ENCODE results near the gene TOR3A.
"Not testable (repeated sequence)": the region's sequence is repeated elsewhere in the genome, so short reads cannot be mapped to it uniquely, and the experiment has no call there.

The TOR3A gene

GRCh38 chr1:179135707-179136106 lies 53.8 kb downstream of the TOR3A start:
- H3K27me3 ChIP-seq (ENCODE audit: insufficient read depth, low read length); H3K9me3 ChIP-seq (ENCODE audit: insufficient read depth, low read depth, low read length); H3K4me3 ChIP-seq (ENCODE audit: low read length); H3K4me1 ChIP-seq (ENCODE audit: insufficient read depth, low read length); H3K36me3 ChIP-seq (ENCODE audit: insufficient read depth, low read length); H3K27ac ChIP-seq (ENCODE audit: low read depth, low read length); H3K9ac ChIP-seq (ENCODE audit: low read depth, low read length): not testable (repeated sequence)
- 97% methylated on average over 26 of the region's 28 CpGs for WGBS

- Histone ChIP-seq H3K36me3 (ENCODE audit: insufficient read depth, low read length) (peaks cover 5% of the 10 kb centered on the region; the same call in 1 of the 2 replicates), H3K27me3 (ENCODE audit: insufficient read depth, low read length) (no peaks in the 10 kb centered on the region), H3K4me1 (ENCODE audit: insufficient read depth, low read length) (peaks cover 17% of the 10 kb centered on the region), H3K9me3 (ENCODE audit: insufficient read depth, low read depth, low read length) (peaks cover 5% of the 10 kb centered on the region; the same call in 1 of the 2 replicates), H3K9ac (ENCODE audit: low read depth, low read length) (no peak overlapping the region), H3K4me3 (ENCODE audit: low read length) (no peak overlapping the region), H3K27ac (ENCODE audit: low read depth, low read length) (no peak overlapping the region)
- WGBS, result 91% methylated on average over 5 of the region's 5 CpGs
Measured at GRCh38 chr1:179137617-179138255, 55.9 kb downstream of the TOR3A start.

GRCh38 chr1:179138755-179139154 lies 56.9 kb downstream of the TOR3A start:
- H3K4me1 ChIP-seq (ENCODE audit: insufficient read depth, low read length), result peaks cover 22% of the 10 kb centered on the region
- not testable (repeated sequence) for H3K9ac ChIP-seq (ENCODE audit: low read depth, low read length); H3K27ac ChIP-seq (ENCODE audit: low read depth, low read length); H3K27me3 ChIP-seq (ENCODE audit: insufficient read depth, low read length); H3K9me3 ChIP-seq (ENCODE audit: insufficient read depth, low read depth, low read length); H3K4me3 ChIP-seq (ENCODE audit: low read length); H3K36me3 ChIP-seq (ENCODE audit: insufficient read depth, low read length)
- 97% methylated on average over 21 of the region's 21 CpGs for WGBS

- 80% methylated on average over 4 of the region's 4 CpGs for WGBS
- Histone ChIP-seq H3K27me3 (ENCODE audit: insufficient read depth, low read length) (no peaks in the 10 kb centered on the region), H3K4me3 (ENCODE audit: low read length) (peak overlapping the region; percentile 20; the same call in 1 of the 2 replicates), H3K27ac (ENCODE audit: low read depth, low read length) (no peak overlapping the region), H3K36me3 (ENCODE audit: insufficient read depth, low read length) (peaks cover 5% of the 10 kb centered on the region; the same call in 1 of the 2 replicates), H3K9me3 (ENCODE audit: insufficient read depth, low read depth, low read length) (peaks cover 5% of the 10 kb centered on the region; the same call in 1 of the 2 replicates), H3K4me1 (ENCODE audit: insufficient read depth, low read length) (peaks cover 22% of the 10 kb centered on the region), H3K9ac (ENCODE audit: low read depth, low read length) (no peak overlapping the region)
Measured at GRCh38 chr1:179141592-179142251, 59.9 kb downstream of the TOR3A start.

GRCh38 chr1:179142889-179143299 lies 61.0 kb downstream of the TOR3A start:
- Histone ChIP-seq H3K4me3 (ENCODE audit: low read length) (no peak overlapping the region), H3K36me3 (ENCODE audit: insufficient read depth, low read length) (peaks cover 7% of the 10 kb centered on the region; the same call in 1 of the 2 replicates), H3K9me3 (ENCODE audit: insufficient read depth, low read depth, low read length) (peaks cover 5% of the 10 kb centered on the region; the same call in 1 of the 2 replicates), H3K9ac (ENCODE audit: low read depth, low read length) (no peak overlapping the region), H3K4me1 (ENCODE audit: insufficient read depth, low read length) (peaks cover 22% of the 10 kb centered on the region), H3K27me3 (ENCODE audit: insufficient read depth, low read length) (no peaks in the 10 kb centered on the region), H3K27ac (ENCODE audit: low read depth, low read length) (no peak overlapping the region)
- WGBS, result 80% methylated on average over 1 of the region's 2 CpGs

GRCh38 chr1:179143322-179143721 lies 61.5 kb downstream of the TOR3A start:
- Histone ChIP-seq H3K27me3 (ENCODE audit: insufficient read depth, low read length) (no peaks in the 10 kb centered on the region), H3K27ac (ENCODE audit: low read depth, low read length) (no peak overlapping the region), H3K4me1 (ENCODE audit: insufficient read depth, low read length) (peaks cover 22% of the 10 kb centered on the region), H3K36me3 (ENCODE audit: insufficient read depth, low read length) (peaks cover 7% of the 10 kb centered on the region; the same call in 1 of the 2 replicates), H3K4me3 (ENCODE audit: low read length) (no peak overlapping the region), H3K9me3 (ENCODE audit: insufficient read depth, low read depth, low read length) (peaks cover 5% of the 10 kb centered on the region; the same call in 1 of the 2 replicates), H3K9ac (ENCODE audit: low read depth, low read length) (no peak overlapping the region)
- WGBS, result 88% methylated on average over 3 of the region's 3 CpGs

- WGBS, result no CpG with 5 or more reads among the region's 1 CpG
- H3K27ac ChIP-seq (ENCODE audit: low read depth, low read length), result no peak overlapping the region
Measured at GRCh38 chr1:179144626-179145025, 62.8 kb downstream of the TOR3A start.

GRCh38 chr1:179145521-179145920 lies 63.7 kb downstream of the TOR3A start:
- Histone ChIP-seq H3K36me3 (ENCODE audit: insufficient read depth, low read length) (0 out of 2 replicates have a peak, but pooled peaks cover 2% of the 10 kb centered on the region), H3K9ac (ENCODE audit: low read depth, low read length) (no peak overlapping the region), H3K9me3 (ENCODE audit: insufficient read depth, low read depth, low read length) (no peaks in the 10 kb centered on the region; the same call in 1 of the 2 replicates), H3K27ac (ENCODE audit: low read depth, low read length) (no peak overlapping the region), H3K4me1 (ENCODE audit: insufficient read depth, low read length) (peaks cover 22% of the 10 kb centered on the region), H3K27me3 (ENCODE audit: insufficient read depth, low read length) (no peaks in the 10 kb centered on the region), H3K4me3 (ENCODE audit: low read length) (no peak overlapping the region)
- 96% methylated on average over 3 of the region's 3 CpGs for WGBS

More at GRCh38 chr1:179144626-179145025, 62.8 kb downstream of the TOR3A start:
- peaks cover 7% of the 10 kb centered on the region; the same call in 1 of the 2 replicates for H3K36me3 ChIP-seq (ENCODE audit: insufficient read depth, low read length)
- no peaks in the 10 kb centered on the region for H3K27me3 ChIP-seq (ENCODE audit: insufficient read depth, low read length)
- peaks cover 22% of the 10 kb centered on the region for H3K4me1 ChIP-seq (ENCODE audit: insufficient read depth, low read length)
- H3K4me3 ChIP-seq (ENCODE audit: low read length), result no peak overlapping the region
- H3K9me3 ChIP-seq (ENCODE audit: insufficient read depth, low read depth, low read length), result peaks cover 5% of the 10 kb centered on the region; the same call in 1 of the 2 replicates
- H3K9ac ChIP-seq (ENCODE audit: low read depth, low read length), result no peak overlapping the region
